Measurements from ENCODE around the gene IRF4. TPM values are rescaled to one million over a fixed set of nuclear protein-coding genes. Genes with fewer than 3 reads are reported as not detected.

Gene IRF4
- total RNA-seq, 1 donor from 2014 or later: not detected

GRCh38 chr6:347232-347631 is 44.3 kb upstream of the IRF4 start:
- peaks cover 8% of the 10 kb centered on the region for H3K9me3 Mint-ChIP-seq (ENCODE audit: unreplicated experiment)
- no peak for TF ChIP-seq CTCF (IDR thresholded peaks at IDR 0.05)
- H3K27me3 Mint-ChIP-seq (ENCODE audit: unreplicated experiment): no peaks in the 10 kb centered on the region
- no peak overlapping the region for H3K27ac Mint-ChIP-seq (ENCODE audit: unreplicated experiment)
- no peak for DNase-seq (ENCODE audit: extremely low spot score, unreplicated experiment)
- no peak overlapping the region for H3K4me3 Mint-ChIP-seq (ENCODE audit: unreplicated experiment)
- peaks cover 8% of the 10 kb centered on the region for H3K36me3 Mint-ChIP-seq (ENCODE audit: unreplicated experiment)
- H3K4me1 Mint-ChIP-seq (ENCODE audit: unreplicated experiment): no peaks in the 10 kb centered on the region

GRCh38 chr6:347951-348859 is 43.3 kb upstream of the IRF4 start:
- Mint-ChIP-seq H3K27me3 (ENCODE audit: unreplicated experiment) (no peaks in the 10 kb centered on the region), H3K4me1 (ENCODE audit: unreplicated experiment) (no peaks in the 10 kb centered on the region), H3K36me3 (ENCODE audit: unreplicated experiment) (peaks cover 8% of the 10 kb centered on the region), H3K9me3 (ENCODE audit: unreplicated experiment) (peaks cover 8% of the 10 kb centered on the region), H3K27ac (ENCODE audit: unreplicated experiment) (no peak overlapping the region), H3K4me3 (ENCODE audit: unreplicated experiment) (no peak overlapping the region)
- DNase-seq (ENCODE audit: extremely low spot score, unreplicated experiment): no peak
- no peak for TF ChIP-seq CTCF (IDR thresholded peaks at IDR 0.05)

- TF ChIP-seq CTCF (IDR thresholded peaks at IDR 0.05): no peak
- H3K9me3 Mint-ChIP-seq (ENCODE audit: unreplicated experiment): peaks cover 8% of the 10 kb centered on the region
- no peak overlapping the region for H3K27ac Mint-ChIP-seq (ENCODE audit: unreplicated experiment)
- H3K4me1 Mint-ChIP-seq (ENCODE audit: unreplicated experiment): no peaks in the 10 kb centered on the region
- no peaks in the 10 kb centered on the region for H3K27me3 Mint-ChIP-seq (ENCODE audit: unreplicated experiment)
- no peak for DNase-seq (ENCODE audit: extremely low spot score, unreplicated experiment)
- no peak overlapping the region for H3K4me3 Mint-ChIP-seq (ENCODE audit: unreplicated experiment)
- H3K36me3 Mint-ChIP-seq (ENCODE audit: unreplicated experiment): peaks cover 8% of the 10 kb centered on the region
These were observed 42.6 kb upstream of the IRF4 start for GRCh38 chr6:348860-349396.

- no peaks in the 10 kb centered on the region for H3K27me3 Mint-ChIP-seq (ENCODE audit: unreplicated experiment)
- no peaks in the 10 kb centered on the region for H3K4me1 Mint-ChIP-seq (ENCODE audit: unreplicated experiment)
- H3K9me3 Mint-ChIP-seq (ENCODE audit: unreplicated experiment): peaks cover 8% of the 10 kb centered on the region
- no peak for TF ChIP-seq CTCF (IDR thresholded peaks at IDR 0.05)
- H3K27ac Mint-ChIP-seq (ENCODE audit: unreplicated experiment): no peak overlapping the region
- H3K36me3 Mint-ChIP-seq (ENCODE audit: unreplicated experiment): peaks cover 8% of the 10 kb centered on the region
- H3K4me3 Mint-ChIP-seq (ENCODE audit: unreplicated experiment): no peak overlapping the region
- DNase-seq (ENCODE audit: extremely low spot score, unreplicated experiment): no peak
These were observed 42.0 kb upstream of the IRF4 start for GRCh38 chr6:349491-349921.

GRCh38 chr6:350371-350770 is 41.2 kb upstream of the IRF4 start:
- no peak overlapping the region for H3K4me3 Mint-ChIP-seq (ENCODE audit: unreplicated experiment)
- no peak overlapping the region for H3K27ac Mint-ChIP-seq (ENCODE audit: unreplicated experiment)
- no peak for TF ChIP-seq CTCF (IDR thresholded peaks at IDR 0.05)
- no peak for DNase-seq (ENCODE audit: extremely low spot score, unreplicated experiment)
- no peaks in the 10 kb centered on the region for H3K27me3 Mint-ChIP-seq (ENCODE audit: unreplicated experiment)
- peaks cover 8% of the 10 kb centered on the region for H3K9me3 Mint-ChIP-seq (ENCODE audit: unreplicated experiment)
- no peaks in the 10 kb centered on the region for H3K4me1 Mint-ChIP-seq (ENCODE audit: unreplicated experiment)
- peaks cover 8% of the 10 kb centered on the region for H3K36me3 Mint-ChIP-seq (ENCODE audit: unreplicated experiment)
